ENCODE results near the gene UST.

DNA sequence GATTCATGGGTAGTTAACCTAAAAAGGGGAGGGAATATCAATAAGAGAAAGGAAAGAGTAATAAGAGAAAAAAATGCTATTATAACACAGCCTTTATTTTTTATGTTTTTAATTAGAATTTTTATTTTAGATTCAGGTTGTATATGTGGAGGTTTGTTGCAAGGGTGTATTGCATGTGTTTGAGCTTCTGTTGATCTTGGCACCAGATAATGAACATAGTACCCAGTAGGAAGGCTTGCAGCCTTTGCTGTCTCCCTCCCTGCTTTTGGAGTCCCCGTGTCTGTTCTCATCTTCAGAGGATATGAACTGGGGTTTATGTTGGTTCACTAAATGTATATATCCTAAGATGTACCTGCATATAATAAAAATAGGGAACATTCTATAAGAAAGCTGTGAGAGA is 250.0 kb downstream of the UST start:
- TF ChIP-seq CREB1 (CRISPR knock-in tag; IDR thresholded peaks at IDR 0.05), result no peak
- TF ChIP-seq JUN (CRISPR knock-in tag; IDR thresholded peaks at IDR 0.05), result no peak
- TF ChIP-seq, protein P1, sequence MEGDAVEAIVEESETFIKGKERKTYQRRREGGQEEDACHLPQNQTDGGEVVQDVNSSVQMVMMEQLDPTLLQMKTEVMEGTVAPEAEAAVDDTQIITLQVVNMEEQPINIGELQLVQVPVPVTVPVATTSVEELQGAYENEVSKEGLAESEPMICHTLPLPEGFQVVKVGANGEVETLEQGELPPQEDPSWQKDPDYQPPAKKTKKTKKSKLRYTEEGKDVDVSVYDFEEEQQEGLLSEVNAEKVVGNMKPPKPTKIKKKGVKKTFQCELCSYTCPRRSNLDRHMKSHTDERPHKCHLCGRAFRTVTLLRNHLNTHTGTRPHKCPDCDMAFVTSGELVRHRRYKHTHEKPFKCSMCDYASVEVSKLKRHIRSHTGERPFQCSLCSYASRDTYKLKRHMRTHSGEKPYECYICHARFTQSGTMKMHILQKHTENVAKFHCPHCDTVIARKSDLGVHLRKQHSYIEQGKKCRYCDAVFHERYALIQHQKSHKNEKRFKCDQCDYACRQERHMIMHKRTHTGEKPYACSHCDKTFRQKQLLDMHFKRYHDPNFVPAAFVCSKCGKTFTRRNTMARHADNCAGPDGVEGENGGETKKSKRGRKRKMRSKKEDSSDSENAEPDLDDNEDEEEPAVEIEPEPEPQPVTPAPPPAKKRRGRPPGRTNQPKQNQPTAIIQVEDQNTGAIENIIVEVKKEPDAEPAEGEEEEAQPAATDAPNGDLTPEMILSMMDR (IDR thresholded peaks at IDR 0.05), result no peak
- TF ChIP-seq CREM (CRISPR knock-in tag; IDR thresholded peaks at IDR 0.05), result no peak
- TF ChIP-seq ATF1 (CRISPR knock-in tag; IDR thresholded peaks at IDR 0.05), result no peak
- TF ChIP-seq RELA (CRISPR knock-in tag; IDR thresholded peaks at IDR 0.05; ENCODE audit: borderline replicate concordance), result no peak

All from WTC11 (cell line).